HUES6 (cell line): ENCODE data around the gene KIF20B.

Experiments
- H3K27ac ChIP-seq: 2 replicates; pipeline ENCODE4 v1.7.0; 2013; ENCODE audit warnings: low read depth, mild to moderate bottlenecking, low read length, inconsistent platforms
- H3K27me3 ChIP-seq: 2 replicates; pipeline ENCODE4 v1.6.1; 2013; ENCODE audit warnings: low read length; ENCODE audit not compliant: control insufficient read depth, insufficient read depth
- H3K36me3 ChIP-seq: 2 replicates; pipeline ENCODE4 v1.6.1; 2013; ENCODE audit warnings: low read length; ENCODE audit not compliant: control insufficient read depth, insufficient read depth
- H3K4me1 ChIP-seq: 2 replicates; pipeline ENCODE4 v1.6.1; 2013; ENCODE audit warnings: low read length; ENCODE audit not compliant: control insufficient read depth, insufficient read depth
- H3K4me3 ChIP-seq: 2 replicates; pipeline ENCODE4 v1.5.1; 2013; ENCODE audit warnings: low read depth, low read length
- H3K9ac ChIP-seq: one replicate; pipeline ENCODE4 v1.6.1; 2013; ENCODE audit warnings: mild to moderate bottlenecking, low read length
- H3K9me3 ChIP-seq: 2 replicates; pipeline ENCODE4 v1.6.1; 2013; ENCODE audit warnings: low read depth, low read length; ENCODE audit not compliant: control insufficient read depth, insufficient read depth

Gene KIF20B

GRCh38 chr10:89665302-89665701 is 36.1 kb upstream of the KIF20B start:
- Histone ChIP-seq H3K4me3 (no peak overlapping the region), H3K27me3 (no peaks in the 10 kb centered on the region), H3K4me1 (no peaks in the 10 kb centered on the region), H3K27ac (no peak overlapping the region), H3K9me3 (no peaks in the 10 kb centered on the region), H3K9ac (no peak overlapping the region), H3K36me3 (no peaks in the 10 kb centered on the region)

DNA sequence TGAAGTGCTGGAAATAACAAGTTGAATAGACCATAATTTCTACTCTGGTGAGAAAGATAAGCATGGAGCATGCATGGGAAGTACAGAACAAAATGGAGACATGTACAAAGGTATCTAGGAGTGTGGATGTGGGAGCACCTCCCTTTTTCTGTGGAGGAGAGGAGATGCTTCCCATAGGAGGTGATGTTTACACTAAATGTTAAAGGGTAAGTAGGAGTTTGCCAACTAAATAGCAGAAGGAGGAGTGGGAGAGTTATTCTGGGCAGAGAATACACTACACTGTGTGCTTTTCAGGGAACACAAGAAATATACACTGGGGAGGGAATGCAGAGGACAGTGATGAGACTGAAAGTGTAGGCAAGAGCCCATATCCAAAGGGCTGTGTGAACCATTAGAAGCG is 35.3 kb upstream of the KIF20B start:
- Histone ChIP-seq H3K4me1 (no peaks in the 10 kb centered on the region), H3K27me3 (no peaks in the 10 kb centered on the region), H3K4me3 (no peak overlapping the region), H3K9me3 (no peaks in the 10 kb centered on the region), H3K27ac (no peak overlapping the region), H3K9ac (no peak overlapping the region), H3K36me3 (no peaks in the 10 kb centered on the region)

GRCh38 chr10:89668386-89669071 is 32.9 kb upstream of the KIF20B start:
- H3K27ac ChIP-seq = no peak overlapping the region
- H3K27me3 ChIP-seq = no peaks in the 10 kb centered on the region
- no peak overlapping the region for H3K9ac ChIP-seq
- H3K9me3 ChIP-seq = no peaks in the 10 kb centered on the region
- H3K4me1 ChIP-seq = peaks cover 4% of the 10 kb centered on the region; the same call in 1 of the 2 replicates
- no peak overlapping the region for H3K4me3 ChIP-seq
- no peaks in the 10 kb centered on the region for H3K36me3 ChIP-seq

DNA sequence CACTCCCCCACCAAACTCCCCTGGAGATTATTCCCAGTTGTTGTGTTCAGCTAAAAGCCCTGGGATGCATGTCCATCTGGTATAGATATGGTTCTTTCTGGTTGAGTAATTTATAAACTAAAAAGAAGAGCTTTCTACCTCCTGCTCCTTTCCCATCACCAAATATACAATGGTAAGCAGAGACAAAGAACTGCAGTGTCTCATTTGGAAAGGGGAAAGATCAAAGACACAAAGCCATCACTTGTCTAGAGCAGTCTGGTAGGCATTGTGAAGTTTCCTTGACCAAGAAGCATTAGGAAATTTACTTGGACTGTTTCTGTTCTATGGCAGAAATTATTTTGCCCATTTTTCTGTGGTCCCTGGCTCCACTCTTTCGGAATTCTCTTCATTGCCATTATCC is 31.4 kb upstream of the KIF20B start:
- Histone ChIP-seq H3K4me1 (peaks cover 11% of the 10 kb centered on the region), H3K36me3 (no peaks in the 10 kb centered on the region), H3K9me3 (no peaks in the 10 kb centered on the region)

GRCh38 chr10:89670926-89671325 is 30.5 kb upstream of the KIF20B start:
- Histone ChIP-seq H3K27me3 (peaks cover 3% of the 10 kb centered on the region; the same call in 1 of the 2 replicates), H3K9me3 (no peaks in the 10 kb centered on the region), H3K27ac (no peak overlapping the region), H3K36me3 (no peaks in the 10 kb centered on the region), H3K4me1 (peaks cover 18% of the 10 kb centered on the region), H3K9ac (no peak overlapping the region), H3K4me3 (no peak overlapping the region)

More for the DNA sequence above, 31.4 kb upstream of the KIF20B start:
- Histone ChIP-seq H3K9ac (no peak overlapping the region), H3K27ac (no peak overlapping the region), H3K4me3 (no peak overlapping the region), H3K27me3 (no peaks in the 10 kb centered on the region)

- H3K27ac ChIP-seq = no peak overlapping the region
- peaks cover 8% of the 10 kb centered on the region; the same call in 1 of the 2 replicates for H3K27me3 ChIP-seq
- no peaks in the 10 kb centered on the region for H3K36me3 ChIP-seq
- no peaks in the 10 kb centered on the region for H3K9me3 ChIP-seq
- no peak overlapping the region for H3K4me3 ChIP-seq
- peaks cover 18% of the 10 kb centered on the region for H3K4me1 ChIP-seq
- no peak overlapping the region for H3K9ac ChIP-seq
These were observed 24.0 kb upstream of the KIF20B start for GRCh38 chr10:89677341-89677740.

- no peak overlapping the region for H3K27ac ChIP-seq
- no peaks in the 10 kb centered on the region for H3K36me3 ChIP-seq
- no peak overlapping the region for H3K4me3 ChIP-seq
- peaks cover 8% of the 10 kb centered on the region; the same call in 1 of the 2 replicates for H3K27me3 ChIP-seq
- no peaks in the 10 kb centered on the region for H3K9me3 ChIP-seq
- H3K9ac ChIP-seq = no peak overlapping the region
- H3K4me1 ChIP-seq = peaks cover 7% of the 10 kb centered on the region
These were observed 21.4 kb upstream of the KIF20B start for GRCh38 chr10:89679986-89680385.

DNA sequence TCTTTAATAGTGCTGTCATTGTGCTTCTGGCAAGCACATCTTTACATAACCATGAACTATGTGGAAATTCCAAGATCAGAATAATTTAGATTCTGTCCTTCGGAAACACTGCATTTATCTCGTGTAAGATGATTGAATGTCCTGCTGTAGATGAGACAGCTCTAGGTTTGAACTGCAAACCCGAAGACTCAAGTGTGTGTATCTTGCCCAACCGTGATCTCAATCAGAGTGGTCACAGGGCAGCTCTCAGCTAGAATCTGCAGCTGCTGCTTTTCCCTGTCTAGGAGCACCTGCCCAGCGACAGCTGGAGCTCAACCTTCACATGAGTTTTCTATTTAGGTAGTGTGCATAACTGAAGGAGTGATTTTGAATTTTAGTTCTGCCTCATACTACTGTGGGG is 17.5 kb upstream of the KIF20B start:
- no peaks in the 10 kb centered on the region for H3K36me3 ChIP-seq
- H3K27ac ChIP-seq = no peak overlapping the region
- H3K9me3 ChIP-seq = no peaks in the 10 kb centered on the region
- H3K9ac ChIP-seq = no peak overlapping the region
- H3K4me1 ChIP-seq = no peaks in the 10 kb centered on the region
- H3K27me3 ChIP-seq = no peaks in the 10 kb centered on the region
- no peak overlapping the region for H3K4me3 ChIP-seq

DNA sequence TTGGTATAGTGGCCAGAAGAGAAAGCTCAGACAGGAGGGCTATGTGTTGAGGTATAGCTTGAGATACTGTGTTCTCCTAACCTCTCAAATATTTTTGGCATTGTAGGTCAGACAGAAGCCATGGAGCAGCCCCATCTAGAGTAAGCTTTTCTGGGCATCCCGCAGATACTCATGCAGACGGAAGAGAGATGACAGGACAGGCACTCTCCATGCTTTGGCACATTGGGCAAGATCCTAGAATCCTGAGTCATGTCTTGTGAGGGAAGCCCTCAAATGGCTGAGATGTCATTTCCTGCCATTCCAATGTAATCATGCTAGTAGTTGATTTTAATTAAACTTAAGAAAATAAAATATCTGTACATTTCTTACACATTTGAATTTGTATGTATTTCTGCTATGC is 16.8 kb upstream of the KIF20B start:
- H3K36me3 ChIP-seq = no peaks in the 10 kb centered on the region
- no peak overlapping the region for H3K27ac ChIP-seq
- H3K9ac ChIP-seq = no peak overlapping the region
- H3K4me1 ChIP-seq = no peaks in the 10 kb centered on the region
- H3K9me3 ChIP-seq = no peaks in the 10 kb centered on the region
- no peaks in the 10 kb centered on the region for H3K27me3 ChIP-seq
- no peak overlapping the region for H3K4me3 ChIP-seq

GRCh38 chr10:89685936-89686335 is 15.5 kb upstream of the KIF20B start:
- no peaks in the 10 kb centered on the region for H3K36me3 ChIP-seq
- H3K9ac ChIP-seq = no peak overlapping the region
- H3K4me3 ChIP-seq = no peak overlapping the region
- no peaks in the 10 kb centered on the region for H3K4me1 ChIP-seq
- no peak overlapping the region for H3K27ac ChIP-seq
- no peaks in the 10 kb centered on the region for H3K9me3 ChIP-seq
- no peaks in the 10 kb centered on the region for H3K27me3 ChIP-seq

DNA sequence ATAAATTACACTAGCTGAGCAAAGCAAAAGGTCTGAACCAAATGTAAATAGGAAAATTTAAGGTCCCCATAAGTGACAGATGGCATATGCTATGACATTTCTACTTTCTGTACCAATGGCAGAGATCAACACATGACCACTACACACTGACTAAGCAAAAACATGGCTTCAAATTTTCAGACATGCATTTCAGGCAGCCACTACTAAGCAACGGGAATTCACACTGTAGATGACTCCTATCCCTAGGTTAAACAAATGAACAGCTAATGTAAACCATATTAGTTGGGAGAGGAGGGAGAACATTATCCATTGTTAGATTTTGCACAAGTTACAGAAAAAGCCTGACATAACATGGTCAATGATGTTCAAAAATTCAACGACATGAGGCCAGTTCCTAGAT is 11.4 kb upstream of the KIF20B start:
- H3K27ac ChIP-seq = no peak overlapping the region
- no peaks in the 10 kb centered on the region for H3K4me1 ChIP-seq
- H3K4me3 ChIP-seq = no peak overlapping the region
- no peak overlapping the region for H3K9ac ChIP-seq
- H3K27me3 ChIP-seq = no peaks in the 10 kb centered on the region
- H3K36me3 ChIP-seq = no peaks in the 10 kb centered on the region
- H3K9me3 ChIP-seq = no peaks in the 10 kb centered on the region
